Astrocyte (in vitro differentiated cells and primary cell): ENCODE results near the gene ERICH3.

Experiments
- EZH2 ChIP-seq: IDR thresholded peaks from 2 replicates; pipeline ENCODE4 v1.6.1; 2012; ENCODE audit warnings: mild to moderate bottlenecking, low read length, inconsistent platforms; ENCODE audit not compliant: insufficient read depth
- TF ChIP-seq, protein P1 (sequence below): IDR thresholded peaks from 2 replicates; pipeline ENCODE4 v1.5.1; 2011; ENCODE audit warnings: low read depth, mild to moderate bottlenecking, inconsistent platforms, low read length, moderate library complexity; ENCODE audit not compliant: insufficient read depth

GRCh38 chr1:74523873-74524480, 149.6 kb downstream of the ERICH3 start:
- TF ChIP-seq, protein P1, sequence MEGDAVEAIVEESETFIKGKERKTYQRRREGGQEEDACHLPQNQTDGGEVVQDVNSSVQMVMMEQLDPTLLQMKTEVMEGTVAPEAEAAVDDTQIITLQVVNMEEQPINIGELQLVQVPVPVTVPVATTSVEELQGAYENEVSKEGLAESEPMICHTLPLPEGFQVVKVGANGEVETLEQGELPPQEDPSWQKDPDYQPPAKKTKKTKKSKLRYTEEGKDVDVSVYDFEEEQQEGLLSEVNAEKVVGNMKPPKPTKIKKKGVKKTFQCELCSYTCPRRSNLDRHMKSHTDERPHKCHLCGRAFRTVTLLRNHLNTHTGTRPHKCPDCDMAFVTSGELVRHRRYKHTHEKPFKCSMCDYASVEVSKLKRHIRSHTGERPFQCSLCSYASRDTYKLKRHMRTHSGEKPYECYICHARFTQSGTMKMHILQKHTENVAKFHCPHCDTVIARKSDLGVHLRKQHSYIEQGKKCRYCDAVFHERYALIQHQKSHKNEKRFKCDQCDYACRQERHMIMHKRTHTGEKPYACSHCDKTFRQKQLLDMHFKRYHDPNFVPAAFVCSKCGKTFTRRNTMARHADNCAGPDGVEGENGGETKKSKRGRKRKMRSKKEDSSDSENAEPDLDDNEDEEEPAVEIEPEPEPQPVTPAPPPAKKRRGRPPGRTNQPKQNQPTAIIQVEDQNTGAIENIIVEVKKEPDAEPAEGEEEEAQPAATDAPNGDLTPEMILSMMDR = no peak
- TF ChIP-seq EZH2 = no peak
